ENCODE data around the gene TCTN3. TPM values are rescaled to one million over a fixed set of nuclear protein-coding genes. Genes with fewer than 3 reads are reported as not detected.

TCTN3 gene
- total and polyA plus RNA-seq, 2 of the 13 experiments (the other 11 are each of a cell fraction or from before 2014, with no cell fraction given): 53.3 to 60.0 TPM

GRCh38 chr10:95661818-95662217 lies 31.9 kb downstream of the TCTN3 start (continued):
- TF ChIP-seq EP300 (IDR thresholded peaks at IDR 0.05; ENCODE audit: low read depth in 2 of 2, low read length in 2 of 2): peak in 1 of 2 experiments; percentile 33; a peak in 1 of 4 replicates
- TF ChIP-seq EP300 (CRISPR knock-in tag; IDR thresholded peaks at IDR 0.05; ENCODE audit: borderline replicate concordance): no peak
- no peak for TF ChIP-seq STAG1 (CRISPR knock-in tag; IDR thresholded peaks at IDR 0.05)
- TF ChIP-seq BRD4 (CRISPR knock-in tag; IDR thresholded peaks at IDR 0.05): no peak
- TF ChIP-seq ZNF431 (CRISPR knock-in tag; IDR thresholded peaks at IDR 0.05; ENCODE audit: borderline replicate concordance, low read depth): no peak
- TF ChIP-seq TOPORS (CRISPR knock-in tag; IDR thresholded peaks at IDR 0.05): no peak
- TF ChIP-seq ARID4A (CRISPR knock-in tag; IDR thresholded peaks at IDR 0.05; ENCODE audit: borderline replicate concordance): peak; percentile 37; the same call in 1 of the 2 replicates
- TF ChIP-seq ZNF644 (CRISPR knock-in tag; IDR thresholded peaks at IDR 0.05; ENCODE audit: low read depth): peak; percentile 96
- no peak for TF ChIP-seq ZNF615 (CRISPR knock-in tag; IDR thresholded peaks at IDR 0.05; ENCODE audit: borderline replicate concordance)
- no peak for TF ChIP-seq THAP7 (CRISPR knock-in tag; IDR thresholded peaks at IDR 0.05)
- no peak for TF ChIP-seq ZFP1 (CRISPR knock-in tag; IDR thresholded peaks at IDR 0.05)
- no peak for TF ChIP-seq ZNF234 (CRISPR knock-in tag; conservative IDR thresholded peaks at IDR 0.05)
- TF ChIP-seq, protein P1, sequence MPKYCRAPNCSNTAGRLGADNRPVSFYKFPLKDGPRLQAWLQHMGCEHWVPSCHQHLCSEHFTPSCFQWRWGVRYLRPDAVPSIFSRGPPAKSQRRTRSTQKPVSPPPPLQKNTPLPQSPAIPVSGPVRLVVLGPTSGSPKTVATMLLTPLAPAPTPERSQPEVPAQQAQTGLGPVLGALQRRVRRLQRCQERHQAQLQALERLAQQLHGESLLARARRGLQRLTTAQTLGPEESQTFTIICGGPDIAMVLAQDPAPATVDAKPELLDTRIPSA (CRISPR knock-in tag; IDR thresholded peaks at IDR 0.05; ENCODE audit: borderline replicate concordance): no peak
- no peak for TF ChIP-seq ONECUT2 (CRISPR knock-in tag; IDR thresholded peaks at IDR 0.05)
- no peak for TF ChIP-seq PRPF4 (IDR thresholded peaks at IDR 0.05; ENCODE audit: low read depth, low read length, poor library complexity, severe bottlenecking)
- TF ChIP-seq TEAD3 (CRISPR knock-in tag; optimal IDR thresholded peaks at IDR 0.05; ENCODE audit: borderline replicate concordance): peak; percentile 20
- TF ChIP-seq, protein P2, sequence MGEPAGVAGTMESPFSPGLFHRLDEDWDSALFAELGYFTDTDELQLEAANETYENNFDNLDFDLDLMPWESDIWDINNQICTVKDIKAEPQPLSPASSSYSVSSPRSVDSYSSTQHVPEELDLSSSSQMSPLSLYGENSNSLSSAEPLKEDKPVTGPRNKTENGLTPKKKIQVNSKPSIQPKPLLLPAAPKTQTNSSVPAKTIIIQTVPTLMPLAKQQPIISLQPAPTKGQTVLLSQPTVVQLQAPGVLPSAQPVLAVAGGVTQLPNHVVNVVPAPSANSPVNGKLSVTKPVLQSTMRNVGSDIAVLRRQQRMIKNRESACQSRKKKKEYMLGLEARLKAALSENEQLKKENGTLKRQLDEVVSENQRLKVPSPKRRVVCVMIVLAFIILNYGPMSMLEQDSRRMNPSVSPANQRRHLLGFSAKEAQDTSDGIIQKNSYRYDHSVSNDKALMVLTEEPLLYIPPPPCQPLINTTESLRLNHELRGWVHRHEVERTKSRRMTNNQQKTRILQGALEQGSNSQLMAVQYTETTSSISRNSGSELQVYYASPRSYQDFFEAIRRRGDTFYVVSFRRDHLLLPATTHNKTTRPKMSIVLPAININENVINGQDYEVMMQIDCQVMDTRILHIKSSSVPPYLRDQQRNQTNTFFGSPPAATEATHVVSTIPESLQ (CRISPR knock-in tag; conservative IDR thresholded peaks at IDR 0.05): no peak
- no peak for TF ChIP-seq CREB1 (IDR thresholded peaks at IDR 0.05)
- peak; percentile 54 for TF ChIP-seq CREB1 (CRISPR knock-in tag; IDR thresholded peaks at IDR 0.05)
- TF ChIP-seq, protein P3, sequence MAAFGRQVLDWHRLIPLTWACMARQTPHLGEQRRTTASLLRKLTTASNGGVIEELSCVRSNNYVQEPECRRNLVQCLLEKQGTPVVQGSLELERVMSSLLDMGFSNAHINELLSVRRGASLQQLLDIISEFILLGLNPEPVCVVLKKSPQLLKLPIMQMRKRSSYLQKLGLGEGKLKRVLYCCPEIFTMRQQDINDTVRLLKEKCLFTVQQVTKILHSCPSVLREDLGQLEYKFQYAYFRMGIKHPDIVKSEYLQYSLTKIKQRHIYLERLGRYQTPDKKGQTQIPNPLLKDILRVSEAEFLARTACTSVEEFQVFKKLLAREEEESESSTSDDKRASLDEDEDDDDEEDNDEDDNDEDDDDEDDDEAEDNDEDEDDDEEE (CRISPR knock-in tag; IDR thresholded peaks at IDR 0.05): no peak
- TF ChIP-seq SIX4 (CRISPR knock-in tag; IDR thresholded peaks at IDR 0.05): no peak
- TF ChIP-seq ZFP36 (IDR thresholded peaks at IDR 0.05; ENCODE audit: borderline replicate concordance, low read depth, low read length, partially characterized antibody): no peak
- TF ChIP-seq HMGA1 (CRISPR knock-in tag; conservative IDR thresholded peaks at IDR 0.05): no peak

All from HepG2 (cell line).